Stimulated activated CD8-positive, alpha-beta memory T cell treated with anti-CD3 and anti-CD28 coated beads, Interleukin-2, amount 100 ng/mL, for 48 hours (primary cell): Measurements from ENCODE around the gene AMN.

ENCODE experiments used
- DNase-seq, 2 donors: peaks; one replicate each; pipeline ENCODE4 v3.0.0-alpha.2; 2020; ENCODE audit warnings: low read depth in 2 of 2

AMN gene

GRCh38 chr14:102898776-102899515 lies 23.5 kb upstream of the AMN start:
- no peak for DNase-seq

GRCh38 chr14:102899516-102899900 lies 23.0 kb upstream of the AMN start:
- DNase-seq, result no peak

GRCh38 chr14:102900631-102901571 lies 21.6 kb upstream of the AMN start:
- DNase-seq, result no peak

- no peak for DNase-seq
Measured at GRCh38 chr14:102901633-102902032, 20.8 kb upstream of the AMN start.

GRCh38 chr14:102902086-102902485 lies 20.4 kb upstream of the AMN start:
- DNase-seq, result no peak

- no peak for DNase-seq
Measured at GRCh38 chr14:102902523-102903247, 19.8 kb upstream of the AMN start.

- no peak for DNase-seq
Measured at GRCh38 chr14:102903248-102903888, 19.1 kb upstream of the AMN start.

GRCh38 chr14:102903889-102904512 lies 18.5 kb upstream of the AMN start:
- DNase-seq, result no peak

GRCh38 chr14:102905116-102906108 lies 17.1 kb upstream of the AMN start:
- DNase-seq, result no peak

GRCh38 chr14:102906616-102907302 lies 15.7 kb upstream of the AMN start:
- DNase-seq, result no peak

GRCh38 chr14:102907303-102907844 lies 15.1 kb upstream of the AMN start:
- no peak for DNase-seq

- DNase-seq, result no peak
Measured at GRCh38 chr14:102907980-102908730, 14.3 kb upstream of the AMN start.

GRCh38 chr14:102908766-102909455 lies 13.6 kb upstream of the AMN start:
- no peak for DNase-seq

GRCh38 chr14:102909462-102909861 lies 13.0 kb upstream of the AMN start:
- no peak for DNase-seq

GRCh38 chr14:102909911-102910310 lies 12.6 kb upstream of the AMN start:
- no peak for DNase-seq

GRCh38 chr14:102910442-102910841 lies 12.0 kb upstream of the AMN start:
- no peak for DNase-seq

- DNase-seq, result no peak
Measured at GRCh38 chr14:102911541-102911951, 10.9 kb upstream of the AMN start.
